GM21737 (cell line): ENCODE results near the gene TCERG1L.
"Not testable (repeated sequence)": the region's sequence is repeated elsewhere in the genome, so short reads cannot be mapped to it uniquely, and the experiment has no call there.

Experiments used
- ATAC-seq: cut with Tn5 transposase; IDR thresholded peaks from one replicate; pipeline ENCODE4 v1.9.1; 2021; ENCODE audit warnings: mild to moderate bottlenecking, moderate library complexity; ENCODE audit not compliant: unreplicated experiment

Gene TCERG1L

GRCh38 chr10:131113165-131113564 is 198.4 kb downstream of the TCERG1L start:
- ATAC-seq = no peak

DNA sequence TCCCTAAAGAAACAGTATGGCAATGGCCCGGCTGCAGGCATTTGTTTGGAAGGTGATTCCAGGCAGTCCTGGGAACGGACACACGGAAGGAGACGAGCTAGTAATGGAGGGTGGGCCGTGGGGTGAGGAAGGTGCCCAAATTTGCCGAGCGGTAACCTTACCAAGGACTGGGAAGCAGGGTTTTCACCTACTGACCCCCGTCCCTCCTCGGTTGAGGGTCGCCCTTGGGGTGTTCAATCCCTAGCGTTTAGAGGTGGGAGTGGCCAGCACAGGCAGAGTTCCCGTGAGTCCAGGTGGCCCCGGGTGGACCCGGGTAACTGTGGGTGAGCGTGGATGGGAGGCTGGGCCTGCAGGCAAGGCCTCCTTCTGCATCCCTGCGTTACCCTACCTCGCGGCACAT is 198.8 kb downstream of the TCERG1L start:
- ATAC-seq = no peak

DNA sequence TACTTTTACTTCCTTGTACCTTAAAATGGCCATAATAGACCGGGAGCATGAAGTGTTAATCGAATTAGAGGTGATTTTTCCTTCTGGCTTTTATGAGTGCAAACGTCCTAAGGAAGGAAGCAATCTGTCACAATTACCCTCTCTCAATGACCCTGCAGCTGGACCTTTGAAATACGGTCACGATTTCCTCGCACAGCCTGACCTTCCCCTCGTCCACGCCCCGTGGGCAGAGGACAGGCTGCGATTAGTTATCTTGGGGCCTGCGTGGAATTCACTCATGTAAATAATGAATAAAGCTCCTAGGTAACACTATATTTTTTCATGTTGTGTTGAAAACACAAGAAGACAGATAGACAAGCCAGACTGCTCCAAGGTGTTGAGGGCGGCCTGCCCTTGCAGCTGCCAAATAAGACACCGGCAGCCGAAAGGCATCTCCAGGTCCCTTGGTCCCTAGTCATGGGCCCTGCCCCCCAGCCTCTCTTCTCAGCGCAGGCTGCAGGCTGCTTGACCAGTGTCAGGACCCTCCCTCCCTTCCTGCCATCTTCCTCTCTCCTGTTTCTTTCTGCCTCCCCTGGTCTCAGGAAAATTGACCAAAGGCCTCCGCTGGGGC is 199.9 kb downstream of the TCERG1L start:
- ATAC-seq = no peak

DNA sequence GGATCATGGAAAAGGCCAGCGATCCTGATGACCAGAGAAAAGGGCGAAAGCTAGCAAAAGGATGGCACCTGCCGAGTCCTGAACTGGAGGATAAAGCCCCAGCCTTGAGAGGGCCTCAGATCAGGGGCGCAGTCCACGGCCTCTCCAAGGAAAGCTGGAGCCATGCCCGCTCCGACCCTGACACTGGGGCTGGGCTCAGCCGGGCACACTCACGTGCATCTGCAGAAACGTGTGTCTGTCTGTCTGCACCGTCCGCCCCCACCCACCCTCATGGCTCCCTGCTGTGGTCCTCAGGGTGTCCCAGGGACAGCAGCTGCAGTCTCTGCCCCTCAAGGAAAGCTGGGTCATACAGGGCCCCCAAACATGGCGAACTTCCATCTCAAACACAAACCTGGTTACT is 200.5 kb downstream of the TCERG1L start:
- ATAC-seq = no peak

DNA sequence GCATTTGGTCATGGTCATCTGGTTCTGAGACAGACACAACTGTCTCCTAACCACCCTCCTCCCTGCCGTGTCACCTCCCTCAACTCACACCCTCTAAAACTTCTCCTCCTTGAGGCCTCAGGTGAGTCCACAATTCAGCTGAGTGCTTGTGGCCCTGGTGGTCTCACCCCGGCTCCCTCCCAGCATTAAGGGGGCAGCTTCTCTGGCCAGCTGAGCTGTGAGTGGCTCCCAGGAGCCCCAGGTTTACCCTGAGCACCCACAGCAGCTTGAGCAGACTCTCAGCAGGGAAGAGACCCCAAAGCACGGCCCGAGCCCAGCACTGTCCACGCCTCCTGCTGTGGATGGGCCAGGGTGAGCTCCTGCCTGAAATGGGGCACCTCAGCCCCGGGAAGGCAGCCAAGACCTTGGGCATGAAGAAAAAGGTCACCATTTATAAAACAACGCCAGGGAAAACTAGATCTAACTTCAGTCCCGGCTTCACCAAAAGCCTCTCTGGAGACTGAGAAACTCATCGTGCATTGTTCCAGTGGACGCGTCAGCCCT is 201.2 kb downstream of the TCERG1L start:
- no peak for ATAC-seq

DNA sequence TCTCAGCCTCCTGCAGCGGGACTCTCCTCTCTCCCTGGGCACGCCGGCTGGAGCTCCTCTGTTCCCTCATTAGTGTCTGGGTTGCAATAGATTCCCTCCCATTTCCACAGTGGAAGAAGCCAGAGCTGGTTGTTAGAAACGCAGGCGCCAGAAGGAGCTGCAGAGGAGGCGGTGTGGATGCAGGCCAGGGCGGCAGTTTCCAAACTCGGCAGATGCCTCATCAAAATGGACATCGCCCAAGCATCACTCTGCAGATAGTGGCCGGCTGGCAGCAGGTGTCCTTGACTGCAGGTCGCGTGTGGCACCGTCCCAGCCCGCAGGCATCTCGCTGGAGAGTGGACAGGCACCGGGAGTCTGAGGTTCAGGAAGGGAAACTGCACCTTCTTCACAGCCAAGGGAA is 201.8 kb downstream of the TCERG1L start:
- ATAC-seq = no peak

- ATAC-seq = no peak
Observed at GRCh38 chr10:131109291-131109690, 202.2 kb downstream of the TCERG1L start.

DNA sequence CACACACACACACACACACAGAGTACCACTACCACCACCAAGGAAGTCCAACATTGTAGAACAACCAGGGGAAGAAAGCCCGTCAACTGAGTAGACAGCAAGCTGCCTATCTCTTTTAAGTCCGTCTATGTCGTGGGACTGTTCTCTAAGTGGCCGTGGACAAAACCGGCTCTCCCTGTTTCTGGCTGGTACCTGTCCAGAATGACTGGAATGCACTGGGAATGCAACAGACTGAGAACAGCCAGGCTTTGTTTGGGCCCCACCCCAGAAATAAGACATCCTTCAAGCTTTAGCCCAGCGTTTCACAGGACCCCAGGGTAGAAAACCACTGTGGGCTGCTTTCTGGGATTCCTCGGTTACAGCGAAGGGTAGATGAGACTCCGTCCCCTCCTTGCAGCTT is 203.6 kb downstream of the TCERG1L start:
- no peak for ATAC-seq

DNA sequence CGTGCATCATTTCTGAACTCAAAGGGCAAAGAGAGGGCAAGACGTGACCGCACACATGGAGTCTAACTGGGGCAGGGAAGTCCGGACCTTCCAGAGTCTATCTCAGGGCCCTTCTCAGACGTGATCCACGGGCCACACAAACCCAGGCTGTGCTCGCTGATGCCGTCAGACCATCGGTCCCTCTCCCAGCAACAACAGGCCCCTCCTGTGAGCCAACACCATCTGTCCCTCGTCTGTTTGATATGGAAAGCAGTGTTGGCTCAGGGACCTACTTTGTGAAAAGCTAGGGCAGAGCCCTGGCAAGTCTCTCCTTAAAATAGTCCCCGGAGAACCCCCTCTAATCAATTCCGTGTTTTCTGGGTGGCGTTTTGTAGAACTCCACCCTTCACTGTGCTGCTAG is 208.8 kb downstream of the TCERG1L start:
- no peak for ATAC-seq

DNA sequence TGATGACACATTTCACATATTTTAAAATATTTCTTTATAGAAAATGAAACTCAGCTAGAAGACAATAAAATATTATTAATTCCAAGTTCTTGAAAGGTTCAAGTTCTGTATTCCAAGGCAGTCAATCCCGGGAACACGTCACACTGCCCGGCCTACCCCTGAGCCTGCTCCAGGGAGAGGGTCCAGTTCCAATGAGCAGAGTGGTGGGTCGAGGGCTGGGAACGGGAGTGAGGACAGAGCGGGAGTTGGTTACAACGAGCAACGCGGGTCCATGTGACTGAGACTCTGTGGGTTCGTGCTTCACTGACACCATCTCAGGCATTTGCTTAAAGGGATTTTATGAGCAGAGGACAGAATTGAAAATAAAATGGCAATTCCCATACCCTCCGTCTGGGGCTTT is 209.4 kb downstream of the TCERG1L start:
- no peak for ATAC-seq

DNA sequence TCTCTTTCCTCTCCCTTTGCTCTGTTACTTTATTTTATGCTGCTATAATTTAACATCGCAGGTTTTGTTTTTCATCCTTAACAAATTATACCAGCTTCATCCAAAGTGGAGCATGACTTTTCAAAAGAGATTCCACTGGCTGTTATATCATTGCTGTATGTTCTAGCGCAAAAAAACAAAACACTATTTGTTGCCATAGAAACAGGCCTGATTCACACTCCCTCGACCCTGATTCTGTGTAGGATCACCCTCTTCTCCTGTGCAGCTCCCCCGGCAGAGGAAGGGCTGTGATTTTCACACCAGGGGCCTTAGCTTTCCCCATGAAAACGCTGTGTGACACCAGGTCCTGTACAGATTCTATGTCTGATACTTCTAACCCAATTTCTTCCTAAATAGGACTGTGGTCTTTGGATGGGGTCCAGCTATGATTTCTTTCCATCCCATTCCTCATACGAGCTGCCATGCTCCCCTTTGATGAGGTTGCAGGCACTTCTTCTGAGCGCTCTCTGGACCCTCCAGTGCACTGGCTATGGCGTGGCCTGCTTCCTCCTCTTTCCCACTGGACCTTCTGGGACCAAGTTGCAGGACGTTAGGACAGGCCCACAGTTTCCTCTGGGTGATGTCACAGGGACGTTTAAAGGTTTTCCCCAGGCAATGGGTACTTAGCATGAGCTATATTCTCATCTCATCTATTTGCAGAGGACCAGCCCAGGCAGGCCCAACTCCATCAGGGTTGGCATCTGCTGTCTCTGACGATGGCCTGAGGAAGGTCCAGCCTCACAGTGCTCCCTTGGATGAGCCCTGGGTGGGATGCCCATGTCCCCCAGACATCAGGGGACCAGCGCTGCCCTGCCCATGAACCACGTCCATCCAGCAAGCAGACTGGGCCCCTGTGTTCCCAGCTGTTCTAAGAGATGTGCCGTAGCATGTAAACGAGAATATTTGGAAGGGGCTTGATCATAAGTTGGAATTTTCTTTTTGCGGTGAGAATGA is 210.8 kb downstream of the TCERG1L start:
- ATAC-seq = not testable (repeated sequence)

- ATAC-seq = no peak
Observed at GRCh38 chr10:131099028-131099726, 212.3 kb downstream of the TCERG1L start.

DNA sequence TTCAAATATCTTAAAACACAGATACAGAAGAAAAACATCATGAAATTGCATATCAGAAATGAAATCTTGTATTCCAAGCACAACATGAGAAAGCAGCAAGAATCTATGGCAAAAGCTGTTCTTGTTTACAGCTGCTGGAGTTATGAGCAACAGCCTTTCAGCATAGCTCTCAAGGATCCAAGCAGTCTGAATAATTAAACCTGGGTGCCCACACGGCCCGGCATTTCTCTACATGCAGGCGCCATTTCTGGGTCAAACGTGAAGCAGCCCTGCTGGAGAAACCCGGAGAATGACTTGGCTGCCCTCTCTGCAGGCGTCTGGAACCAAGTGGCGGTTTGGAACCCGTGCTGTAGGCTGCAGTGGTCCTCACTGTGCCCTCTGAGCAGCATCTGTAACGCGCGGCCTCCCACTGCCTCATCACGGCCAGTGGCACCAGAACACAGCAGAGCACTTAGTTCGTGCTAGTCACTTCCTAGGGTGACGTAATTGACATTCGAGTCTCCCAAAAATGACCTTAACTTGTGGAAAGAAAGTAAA is 213.0 kb downstream of the TCERG1L start:
- ATAC-seq = no peak

DNA sequence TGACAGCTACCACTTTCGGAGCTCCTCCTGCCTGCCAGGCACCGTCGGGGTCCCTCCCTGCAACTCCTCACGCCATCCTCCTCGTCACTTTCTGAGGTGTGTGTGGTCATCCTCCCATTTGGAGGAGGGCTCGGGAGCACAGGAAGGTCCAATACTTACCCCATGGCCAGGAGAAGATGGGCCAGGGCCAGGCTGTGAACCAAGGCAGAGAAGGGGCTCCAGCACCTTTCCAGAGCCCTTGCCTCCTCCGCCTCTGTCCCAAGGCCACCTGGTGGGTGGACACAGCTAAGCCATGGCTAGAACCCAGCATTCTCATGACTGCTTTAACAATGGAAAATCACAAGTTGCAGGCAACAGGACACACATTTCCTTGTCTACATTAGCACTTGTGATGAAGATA is 215.5 kb downstream of the TCERG1L start:
- ATAC-seq = no peak

- no peak for ATAC-seq
Observed at GRCh38 chr10:131095313-131095580, 216.3 kb downstream of the TCERG1L start.

GRCh38 chr10:131094527-131095312 is 216.8 kb downstream of the TCERG1L start:
- no peak for ATAC-seq

- ATAC-seq = no peak
Observed at GRCh38 chr10:131093795-131094366, 217.6 kb downstream of the TCERG1L start.

DNA sequence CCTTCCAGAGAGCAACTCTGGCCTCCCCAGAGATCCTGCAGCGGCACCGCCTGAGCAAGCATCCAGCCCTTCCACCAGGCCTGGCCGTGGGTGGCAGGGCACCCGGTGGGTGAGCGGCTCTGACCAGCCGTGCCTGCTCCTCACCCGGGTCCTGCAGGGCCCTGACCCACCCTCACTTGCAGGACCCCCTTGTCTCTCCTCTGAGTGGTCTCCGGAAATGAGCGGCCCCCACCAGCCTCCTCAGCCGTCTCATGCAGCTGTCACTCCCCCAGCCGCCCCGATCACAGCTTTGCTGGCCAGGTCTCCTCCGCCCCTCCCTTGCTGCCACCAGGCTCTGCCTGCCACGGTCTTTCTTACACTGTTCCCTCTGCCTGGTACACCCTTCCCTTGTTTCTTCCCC is 218.2 kb downstream of the TCERG1L start:
- ATAC-seq = no peak

DNA sequence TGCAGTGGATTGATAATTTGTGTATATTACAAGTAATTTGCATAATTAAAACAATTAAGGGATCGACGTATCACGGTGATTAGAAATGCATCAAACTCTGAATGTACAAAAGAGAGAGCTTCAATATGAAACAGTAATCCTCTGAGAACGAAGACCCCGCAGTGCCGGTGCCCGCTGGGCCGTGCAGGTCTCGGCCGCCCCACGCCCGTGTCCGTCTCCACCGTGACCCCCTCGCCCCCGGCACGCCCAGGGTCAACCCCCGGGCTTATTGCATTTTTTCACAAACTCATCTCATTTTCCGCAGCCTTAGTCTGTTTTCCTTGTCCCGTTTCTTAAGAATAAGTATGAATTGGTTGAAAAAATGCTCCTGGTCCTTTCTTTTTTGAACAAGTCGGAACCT is 218.6 kb downstream of the TCERG1L start:
- ATAC-seq = no peak

GRCh38 chr10:131092386-131092785 is 219.1 kb downstream of the TCERG1L start:
- ATAC-seq = no peak
